ENCODE data around the gene PCGF1. TPM values are rescaled to one million over a fixed set of nuclear protein-coding genes. Genes with fewer than 3 reads are reported as not detected.

PCGF1 gene
- total and polyA plus RNA-seq, 2 of the 13 experiments (the other 11 are each of a cell fraction or from before 2014, with no cell fraction given), result 20.4 to 22.6 TPM

DNA sequence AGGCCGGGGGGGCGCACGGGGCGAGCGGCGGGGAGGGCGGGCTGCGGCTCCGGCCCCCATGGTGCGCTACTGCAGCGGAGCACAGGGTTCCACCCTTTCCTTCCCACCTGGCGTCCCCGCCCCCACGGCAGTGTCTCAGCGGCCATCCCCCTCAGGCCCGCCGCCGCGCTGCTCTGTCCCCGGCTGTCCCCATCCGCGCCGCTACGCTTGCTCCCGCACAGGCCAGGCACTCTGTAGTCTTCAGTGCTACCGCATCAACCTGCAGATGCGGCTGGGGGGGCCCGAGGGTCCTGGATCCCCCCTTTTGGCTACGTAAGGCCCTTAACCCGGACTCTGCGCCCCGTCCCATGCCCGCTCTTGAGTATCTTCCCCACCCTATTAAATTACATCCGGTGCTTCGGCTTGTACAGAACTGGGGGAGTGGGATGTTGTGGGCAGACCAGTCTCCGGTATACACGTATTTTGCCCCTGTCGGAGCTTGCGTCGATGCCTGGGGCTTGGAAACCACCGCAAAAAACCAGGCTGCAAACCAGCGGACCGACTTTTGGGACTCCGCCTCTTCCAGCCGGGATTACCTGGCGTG lies 49.9 kb downstream of the PCGF1 start (continued):
- TF ChIP-seq, protein P1, sequence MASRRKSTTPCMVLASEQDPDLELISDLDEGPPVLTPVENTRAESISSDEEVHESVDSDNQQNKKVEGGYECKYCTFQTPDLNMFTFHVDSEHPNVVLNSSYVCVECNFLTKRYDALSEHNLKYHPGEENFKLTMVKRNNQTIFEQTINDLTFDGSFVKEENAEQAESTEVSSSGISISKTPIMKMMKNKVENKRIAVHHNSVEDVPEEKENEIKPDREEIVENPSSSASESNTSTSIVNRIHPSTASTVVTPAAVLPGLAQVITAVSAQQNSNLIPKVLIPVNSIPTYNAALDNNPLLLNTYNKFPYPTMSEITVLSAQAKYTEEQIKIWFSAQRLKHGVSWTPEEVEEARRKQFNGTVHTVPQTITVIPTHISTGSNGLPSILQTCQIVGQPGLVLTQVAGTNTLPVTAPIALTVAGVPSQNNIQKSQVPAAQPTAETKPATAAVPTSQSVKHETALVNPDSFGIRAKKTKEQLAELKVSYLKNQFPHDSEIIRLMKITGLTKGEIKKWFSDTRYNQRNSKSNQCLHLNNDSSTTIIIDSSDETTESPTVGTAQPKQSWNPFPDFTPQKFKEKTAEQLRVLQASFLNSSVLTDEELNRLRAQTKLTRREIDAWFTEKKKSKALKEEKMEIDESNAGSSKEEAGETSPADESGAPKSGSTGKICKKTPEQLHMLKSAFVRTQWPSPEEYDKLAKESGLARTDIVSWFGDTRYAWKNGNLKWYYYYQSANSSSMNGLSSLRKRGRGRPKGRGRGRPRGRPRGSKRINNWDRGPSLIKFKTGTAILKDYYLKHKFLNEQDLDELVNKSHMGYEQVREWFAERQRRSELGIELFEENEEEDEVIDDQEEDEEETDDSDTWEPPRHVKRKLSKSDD (CRISPR knock-in tag; IDR thresholded peaks at IDR 0.05; ENCODE audit: low read depth), result no peak
- TF ChIP-seq ZFP36 (IDR thresholded peaks at IDR 0.05; ENCODE audit: borderline replicate concordance, low read depth, low read length, partially characterized antibody) (no peak), SMYD3 (CRISPR knock-in tag; IDR thresholded peaks at IDR 0.05) (peak; percentile 88; the same call in 1 of the 2 replicates), ELF3 (CRISPR knock-in tag; IDR thresholded peaks at IDR 0.05) (peak; percentile 65; the same call in 1 of the 2 replicates), SAFB2 (CRISPR knock-in tag; IDR thresholded peaks at IDR 0.05; ENCODE audit: borderline replicate concordance, low read depth) (peak; percentile 95), PCBP2 (optimal IDR thresholded peaks at IDR 0.05; ENCODE audit: low read depth, low read length, poor library complexity, severe bottlenecking) (no peak), ZNF441 (CRISPR knock-in tag; IDR thresholded peaks at IDR 0.05; ENCODE audit: borderline replicate concordance) (peak; percentile 79), THYN1 (CRISPR knock-in tag; IDR thresholded peaks at IDR 0.05; ENCODE audit: borderline replicate concordance, low read depth) (peak; percentile 83; the same call in 1 of the 2 replicates), ETV5 (CRISPR knock-in tag; IDR thresholded peaks at IDR 0.05; ENCODE audit: borderline replicate concordance) (peak; percentile 33; the same call in 1 of the 2 replicates), ZNF282 (IDR thresholded peaks at IDR 0.05; ENCODE audit: partially characterized antibody) (no peak), PPARG (CRISPR knock-in tag; conservative IDR thresholded peaks at IDR 0.05) (no peak; the same call in 1 of the 2 replicates), THRA (CRISPR knock-in tag; IDR thresholded peaks at IDR 0.05; ENCODE audit: borderline replicate concordance) (no peak; the same call in 1 of the 2 replicates), ZC3H13 (CRISPR knock-in tag; IDR thresholded peaks at IDR 0.05) (no peak), ZNF614 (CRISPR knock-in tag; IDR thresholded peaks at IDR 0.05; ENCODE audit: borderline replicate concordance) (peak; percentile 19; the same call in 1 of the 2 replicates), REPIN1 (CRISPR knock-in tag; IDR thresholded peaks at IDR 0.05; ENCODE audit: borderline replicate concordance, low read depth) (peak; percentile 56), SP4 (CRISPR knock-in tag; IDR thresholded peaks at IDR 0.05) (0 out of 2 replicates have a peak, but pooled peaks have one; percentile 54), ZNF326 (CRISPR knock-in tag; IDR thresholded peaks at IDR 0.05; ENCODE audit: borderline replicate concordance) (no peak), MAFF (IDR thresholded peaks at IDR 0.05; ENCODE audit: low read depth, low read length) (no peak), ZFX (CRISPR knock-in tag; IDR thresholded peaks at IDR 0.05; ENCODE audit: low read depth) (peak; percentile 90), ZNF350 (CRISPR knock-in tag; IDR thresholded peaks at IDR 0.05; ENCODE audit: borderline replicate concordance, low read depth) (peak; percentile 84; the same call in 1 of the 2 replicates)
- TF ChIP-seq, protein P2, sequence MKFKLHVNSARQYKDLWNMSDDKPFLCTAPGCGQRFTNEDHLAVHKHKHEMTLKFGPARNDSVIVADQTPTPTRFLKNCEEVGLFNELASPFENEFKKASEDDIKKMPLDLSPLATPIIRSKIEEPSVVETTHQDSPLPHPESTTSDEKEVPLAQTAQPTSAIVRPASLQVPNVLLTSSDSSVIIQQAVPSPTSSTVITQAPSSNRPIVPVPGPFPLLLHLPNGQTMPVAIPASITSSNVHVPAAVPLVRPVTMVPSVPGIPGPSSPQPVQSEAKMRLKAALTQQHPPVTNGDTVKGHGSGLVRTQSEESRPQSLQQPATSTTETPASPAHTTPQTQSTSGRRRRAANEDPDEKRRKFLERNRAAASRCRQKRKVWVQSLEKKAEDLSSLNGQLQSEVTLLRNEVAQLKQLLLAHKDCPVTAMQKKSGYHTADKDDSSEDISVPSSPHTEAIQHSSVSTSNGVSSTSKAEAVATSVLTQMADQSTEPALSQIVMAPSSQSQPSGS (CRISPR knock-in tag; IDR thresholded peaks at IDR 0.05), result peak; percentile 15; the same call in 1 of the 2 replicates
- TF ChIP-seq, protein P3, sequence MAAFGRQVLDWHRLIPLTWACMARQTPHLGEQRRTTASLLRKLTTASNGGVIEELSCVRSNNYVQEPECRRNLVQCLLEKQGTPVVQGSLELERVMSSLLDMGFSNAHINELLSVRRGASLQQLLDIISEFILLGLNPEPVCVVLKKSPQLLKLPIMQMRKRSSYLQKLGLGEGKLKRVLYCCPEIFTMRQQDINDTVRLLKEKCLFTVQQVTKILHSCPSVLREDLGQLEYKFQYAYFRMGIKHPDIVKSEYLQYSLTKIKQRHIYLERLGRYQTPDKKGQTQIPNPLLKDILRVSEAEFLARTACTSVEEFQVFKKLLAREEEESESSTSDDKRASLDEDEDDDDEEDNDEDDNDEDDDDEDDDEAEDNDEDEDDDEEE (CRISPR knock-in tag; IDR thresholded peaks at IDR 0.05), result 0 out of 2 replicates have a peak, but pooled peaks have one; percentile 45
